GM23338 (cell line): Measurements from ENCODE around the gene PCED1A. TPM values are rescaled to one million over a fixed set of nuclear protein-coding genes. Genes with fewer than 3 reads are reported as not detected.

Experiments used
- ATAC-seq: fragments of 200-7000 bp; cut with Tn5 transposase; 3 replicates; pipeline ENCODE4 v1.9.1; 2020
- DNase-seq: peaks from one replicate; pipeline ENCODE4 v3.0.0-alpha.2; 2015; ENCODE audit warnings: low spot score
- H2AFZ ChIP-seq: fragments of 200-600 bp; sonication (generic); 2 replicates; pipeline ENCODE4 v1.8.0; 2016; ENCODE audit warnings: antibody characterized with exemption, mild to moderate bottlenecking, moderate library complexity
- H3F3A ChIP-seq: fragments of 200-600 bp; sonication (generic); replicated peaks from 2 replicates; pipeline ENCODE4 v1.8.0; 2017; ENCODE audit warnings: antibody characterized with exemption, mixed run types, low read depth
- H3K27ac ChIP-seq: fragments of 200-600 bp; sonication (generic); 2 replicates; pipeline ENCODE4 v1.6.1; 2016; ENCODE audit warnings: low read depth
- H3K27me3 ChIP-seq: fragments of 200-600 bp; sonication (generic); 2 replicates; pipeline ENCODE4 v1.8.0; 2016; ENCODE audit warnings: mild to moderate bottlenecking, mixed run types, moderate library complexity; ENCODE audit not compliant: insufficient read depth
- H3K36me3 ChIP-seq: fragments of 200-600 bp; sonication (generic); 2 replicates; pipeline ENCODE4 v1.8.0; 2016; ENCODE audit warnings: mild to moderate bottlenecking; ENCODE audit not compliant: insufficient read depth
- H3K4me1 ChIP-seq: fragments of 200-600 bp; sonication (generic); 2 replicates; pipeline ENCODE4 v1.8.0; 2016; ENCODE audit warnings: mild to moderate bottlenecking, moderate library complexity; ENCODE audit not compliant: insufficient read depth
- H3K4me2 ChIP-seq: fragments of 200-600 bp; sonication (generic); 2 replicates; pipeline ENCODE4 v1.7.1; 2017; ENCODE audit warnings: mixed run types
- H3K4me3 ChIP-seq: fragments of 200-600 bp; sonication (generic); 2 replicates; pipeline ENCODE4 v1.6.1; 2016; ENCODE audit warnings: mixed run types
- H3K79me2 ChIP-seq: fragments of 200-600 bp; sonication (generic); replicated peaks from 2 replicates; pipeline ENCODE4 v1.8.0; 2017; ENCODE audit warnings: mild to moderate bottlenecking; ENCODE audit not compliant: insufficient read depth
- H3K9me2 ChIP-seq: fragments of 200-600 bp; sonication (generic); 2 replicates; pipeline ENCODE4 v1.8.0; 2017; ENCODE audit not compliant: insufficient read depth
- H4K20me1 ChIP-seq: fragments of 200-600 bp; sonication (generic); replicated peaks from 2 replicates; pipeline ENCODE4 v1.8.0; 2017; ENCODE audit warnings: mild to moderate bottlenecking; ENCODE audit not compliant: insufficient read depth
- H3K27ac Mint-ChIP-seq: 2 replicates; pipeline ENCODE4 v1.8.0; 2020; ENCODE audit warnings: inconsistent platforms, mild to moderate bottlenecking, moderate library complexity, mixed read lengths
- H3K27me3 Mint-ChIP-seq: 3 replicates; pipeline ENCODE4 v1.8.0; 2022; ENCODE audit warnings: low read depth, mild to moderate bottlenecking, moderate library complexity, mixed read lengths, inconsistent platforms; ENCODE audit not compliant: insufficient read depth, poor library complexity
- H3K36me3 Mint-ChIP-seq: 3 replicates; pipeline ENCODE4 v1.8.0; 2021; ENCODE audit warnings: low read depth, mild to moderate bottlenecking, inconsistent platforms, moderate library complexity, mixed read lengths
- H3K4me1 Mint-ChIP-seq: 3 replicates; pipeline ENCODE4 v1.8.0; 2020; ENCODE audit warnings: mild to moderate bottlenecking, inconsistent platforms, mixed read lengths
- H3K4me3 Mint-ChIP-seq: 3 replicates; pipeline ENCODE4 v1.8.0; 2021; ENCODE audit warnings: moderate library complexity, mild to moderate bottlenecking, inconsistent platforms, mixed read lengths
- H3K9me3 Mint-ChIP-seq: 3 replicates; pipeline ENCODE4 v1.8.0; 2020; ENCODE audit warnings: moderate library complexity, mild to moderate bottlenecking, inconsistent platforms, mixed read lengths
- CREB1 ChIP-seq: fragments of 250-450 bp; sonication (Bioruptor Pico); IDR thresholded peaks from 2 replicates; pipeline ENCODE4 v1.5.0; 2020; ENCODE audit warnings: low read depth, mild to moderate bottlenecking, moderate library complexity
- CTCF ChIP-seq, 2 experiments: fragments of 200-600 bp in 1 of 2; sonication (generic) in 1 of 2; conservative IDR thresholded peaks; 2 replicates each; pipeline versions ENCODE4 v1.5.1 to v1.6.1; 2016 to 2017; ENCODE audit warnings: antibody characterized with exemption in 2 of 2, low read depth in 2 of 2, mild to moderate bottlenecking in 2 of 2, moderate library complexity in 1 of 2
- EZH2 ChIP-seq: fragments of 200-600 bp; sonication (generic); IDR thresholded peaks from one replicate; pipeline ENCODE4 v1.8.0; 2017; ENCODE audit warnings: antibody characterized with exemption, mild to moderate bottlenecking, low read depth; ENCODE audit not compliant: unreplicated experiment
- STAT1 ChIP-seq: IDR thresholded peaks from one replicate; pipeline ENCODE4 v1.6.1; 2016; ENCODE audit warnings: antibody characterized with exemption; ENCODE audit not compliant: unreplicated experiment
- ZNF114 ChIP-seq: fragments of 250-450 bp; sonication (Bioruptor Pico); IDR thresholded peaks from 2 replicates; pipeline ENCODE4 v1.5.0; 2020; ENCODE audit warnings: mild to moderate bottlenecking, moderate library complexity
- polyA plus RNA-seq: library from polyadenylated mRNA; unstranded; fragments of >200 nt; fragmentation: Nextera tagmentation; extraction: Ambion mirVana; gene quantifications from 2 replicates; pipeline ENCODE4 v1.2.1, GENCODE V29; 2016
- total RNA-seq: library from RNA; depleted of rRNA; stranded (reverse); fragments of >200 nt; shearing (Covaris generic); gene quantifications from 2 replicates; pipeline ENCODE4 v1.2.3, GENCODE V29; 2014
- TF ChIP-seq, protein P1 (sequence below): fragments of 250-450 bp; sonication (Bioruptor Pico); IDR thresholded peaks from 2 replicates; pipeline ENCODE4 v1.5.0; 2020; ENCODE audit warnings: mild to moderate bottlenecking, moderate library complexity

PCED1A gene
- total and polyA plus RNA-seq, 2 experiments from 2014 or later: 5.0 to 8.9 TPM

- TF ChIP-seq EZH2: peak; percentile 91
- no peak for TF ChIP-seq STAT1
- peaks cover 37% of the 10 kb centered on the region for H3K27me3 Mint-ChIP-seq
These were observed 19.3 kb downstream of the PCED1A start for GRCh38 chr20:2820896-2821869.

DNA sequence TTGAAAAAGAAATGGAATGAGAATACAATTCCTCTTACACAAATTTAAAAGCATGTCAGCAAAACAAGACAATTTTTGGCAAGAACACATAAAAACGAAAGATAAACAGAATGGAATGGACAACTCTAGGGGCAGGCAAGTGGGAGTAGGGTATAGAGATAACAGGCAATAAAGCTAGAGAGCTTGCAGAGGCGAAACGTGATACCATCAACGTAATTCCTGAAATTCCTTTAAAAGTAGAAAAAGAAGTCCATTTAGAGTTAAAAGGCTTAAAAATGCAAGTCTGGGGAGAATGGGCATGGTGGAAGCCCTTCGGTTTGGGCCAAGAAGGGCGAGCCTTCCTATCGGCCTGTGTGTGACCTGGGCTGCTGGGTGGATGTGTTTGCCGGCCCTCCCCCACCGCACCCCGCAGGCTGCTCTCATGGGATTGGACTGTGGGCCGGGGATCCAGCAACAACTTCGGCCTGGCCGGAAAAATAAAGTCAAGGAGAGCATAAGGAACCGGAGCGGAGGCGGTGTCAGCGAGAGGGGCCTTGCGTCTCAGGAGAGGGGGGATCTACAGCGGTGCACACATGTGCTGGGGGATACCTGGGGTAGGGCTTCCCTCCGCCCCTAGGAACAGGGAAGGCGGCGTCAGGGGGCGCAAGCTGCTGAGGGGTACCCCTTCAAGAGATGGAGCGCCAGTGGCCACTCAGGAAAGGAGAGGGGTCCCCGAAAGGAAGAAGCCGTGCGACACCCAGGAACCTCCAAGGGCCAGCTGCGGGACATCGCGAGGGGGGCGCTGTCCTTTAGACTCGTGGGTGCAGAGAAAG lies 20.2 kb downstream of the PCED1A start:
- H4K20me1 ChIP-seq: no peaks in the 10 kb centered on the region
- Mint-ChIP-seq H3K27me3 (peaks cover 35% of the 10 kb centered on the region), H3K9me3 (peaks cover 13% of the 10 kb centered on the region), H3K36me3 (peaks cover 7% of the 10 kb centered on the region; the same call in 2 of the 3 replicates), H3K27ac (no peak overlapping the region), H3K4me1 (peaks cover 13% of the 10 kb centered on the region), H3K4me3 (peak overlapping the region; percentile 61)
- H3K9me2 ChIP-seq: no peaks in the 10 kb centered on the region
- no peak overlapping the region for H3K27ac ChIP-seq
- H3K4me3 ChIP-seq: peak overlapping the region; percentile 48
- H3K4me1 ChIP-seq: peaks cover 4% of the 10 kb centered on the region; the same call in 1 of the 2 replicates
- no peaks in the 10 kb centered on the region for H3K36me3 ChIP-seq
- 0 out of 4 replicates have a peak, but pooled peaks of 1 of the 2 experiments have one; percentile 10 for TF ChIP-seq CTCF (conservative IDR thresholded peaks at IDR 0.05; ENCODE audit: low read depth in 2 of 2)
- no peak for TF ChIP-seq ZNF114 (CRISPR knock-in tag)
- TF ChIP-seq, protein P1, sequence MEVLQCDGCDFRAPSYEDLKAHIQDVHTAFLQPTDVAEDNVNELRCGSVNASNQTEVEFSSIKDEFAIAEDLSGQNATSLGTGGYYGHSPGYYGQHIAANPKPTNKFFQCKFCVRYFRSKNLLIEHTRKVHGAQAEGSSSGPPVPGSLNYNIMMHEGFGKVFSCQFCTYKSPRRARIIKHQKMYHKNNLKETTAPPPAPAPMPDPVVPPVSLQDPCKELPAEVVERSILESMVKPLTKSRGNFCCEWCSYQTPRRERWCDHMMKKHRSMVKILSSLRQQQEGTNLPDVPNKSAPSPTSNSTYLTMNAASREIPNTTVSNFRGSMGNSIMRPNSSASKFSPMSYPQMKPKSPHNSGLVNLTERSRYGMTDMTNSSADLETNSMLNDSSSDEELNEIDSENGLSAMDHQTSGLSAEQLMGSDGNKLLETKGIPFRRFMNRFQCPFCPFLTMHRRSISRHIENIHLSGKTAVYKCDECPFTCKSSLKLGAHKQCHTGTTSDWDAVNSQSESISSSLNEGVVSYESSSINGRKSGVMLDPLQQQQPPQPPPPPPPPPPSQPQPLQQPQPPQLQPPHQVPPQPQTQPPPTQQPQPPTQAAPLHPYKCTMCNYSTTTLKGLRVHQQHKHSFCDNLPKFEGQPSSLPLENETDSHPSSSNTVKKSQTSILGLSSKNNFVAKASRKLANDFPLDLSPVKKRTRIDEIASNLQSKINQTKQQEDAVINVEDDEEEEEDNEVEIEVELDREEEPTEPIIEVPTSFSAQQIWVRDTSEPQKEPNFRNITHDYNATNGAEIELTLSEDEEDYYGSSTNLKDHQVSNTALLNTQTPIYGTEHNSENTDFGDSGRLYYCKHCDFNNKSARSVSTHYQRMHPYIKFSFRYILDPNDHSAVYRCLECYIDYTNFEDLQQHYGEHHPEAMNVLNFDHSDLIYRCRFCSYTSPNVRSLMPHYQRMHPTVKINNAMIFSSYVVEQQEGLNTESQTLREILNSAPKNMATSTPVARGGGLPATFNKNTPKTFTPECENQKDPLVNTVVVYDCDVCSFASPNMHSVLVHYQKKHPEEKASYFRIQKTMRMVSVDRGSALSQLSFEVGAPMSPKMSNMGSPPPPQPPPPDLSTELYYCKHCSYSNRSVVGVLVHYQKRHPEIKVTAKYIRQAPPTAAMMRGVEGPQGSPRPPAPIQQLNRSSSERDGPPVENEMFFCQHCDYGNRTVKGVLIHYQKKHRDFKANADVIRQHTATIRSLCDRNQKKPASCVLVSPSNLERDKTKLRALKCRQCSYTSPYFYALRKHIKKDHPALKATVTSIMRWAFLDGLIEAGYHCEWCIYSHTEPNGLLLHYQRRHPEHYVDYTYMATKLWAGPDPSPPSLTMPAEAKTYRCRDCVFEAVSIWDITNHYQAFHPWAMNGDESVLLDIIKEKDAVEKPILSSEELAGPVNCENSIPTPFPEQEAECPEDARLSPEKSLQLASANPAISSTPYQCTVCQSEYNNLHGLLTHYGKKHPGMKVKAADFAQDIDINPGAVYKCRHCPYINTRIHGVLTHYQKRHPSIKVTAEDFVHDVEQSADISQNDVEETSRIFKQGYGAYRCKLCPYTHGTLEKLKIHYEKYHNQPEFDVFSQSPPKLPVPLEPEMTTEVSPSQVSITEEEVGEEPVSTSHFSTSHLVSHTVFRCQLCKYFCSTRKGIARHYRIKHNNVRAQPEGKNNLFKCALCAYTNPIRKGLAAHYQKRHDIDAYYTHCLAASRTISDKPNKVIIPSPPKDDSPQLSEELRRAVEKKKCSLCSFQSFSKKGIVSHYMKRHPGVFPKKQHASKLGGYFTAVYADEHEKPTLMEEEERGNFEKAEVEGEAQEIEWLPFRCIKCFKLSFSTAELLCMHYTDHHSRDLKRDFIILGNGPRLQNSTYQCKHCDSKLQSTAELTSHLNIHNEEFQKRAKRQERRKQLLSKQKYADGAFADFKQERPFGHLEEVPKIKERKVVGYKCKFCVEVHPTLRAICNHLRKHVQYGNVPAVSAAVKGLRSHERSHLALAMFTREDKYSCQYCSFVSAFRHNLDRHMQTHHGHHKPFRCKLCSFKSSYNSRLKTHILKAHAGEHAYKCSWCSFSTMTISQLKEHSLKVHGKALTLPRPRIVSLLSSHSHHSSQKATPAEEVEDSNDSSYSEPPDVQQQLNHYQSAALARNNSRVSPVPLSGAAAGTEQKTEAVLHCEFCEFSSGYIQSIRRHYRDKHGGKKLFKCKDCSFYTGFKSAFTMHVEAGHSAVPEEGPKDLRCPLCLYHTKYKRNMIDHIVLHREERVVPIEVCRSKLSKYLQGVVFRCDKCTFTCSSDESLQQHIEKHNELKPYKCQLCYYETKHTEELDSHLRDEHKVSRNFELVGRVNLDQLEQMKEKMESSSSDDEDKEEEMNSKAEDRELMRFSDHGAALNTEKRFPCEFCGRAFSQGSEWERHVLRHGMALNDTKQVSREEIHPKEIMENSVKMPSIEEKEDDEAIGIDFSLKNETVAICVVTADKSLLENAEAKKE (CRISPR knock-in tag): no peak
- no peak for TF ChIP-seq CREB1 (CRISPR knock-in tag)
- TF ChIP-seq EZH2: peak; percentile 62
- H2AFZ ChIP-seq: peak overlapping the region; percentile 96; the same call in 1 of the 2 replicates
- peak; percentile 70 for DNase-seq
- H3K27me3 ChIP-seq: peaks cover 50% of the 10 kb centered on the region
- peak; percentile 73 for ATAC-seq
- no peaks in the 10 kb centered on the region for H3K79me2 ChIP-seq
- H3K4me2 ChIP-seq: peak overlapping the region; percentile 88
- no peaks in the 10 kb centered on the region for H3F3A ChIP-seq

More at GRCh38 chr20:2820896-2821869, 19.3 kb downstream of the PCED1A start:
- Histone ChIP-seq H3K27ac (no peak overlapping the region), H2AFZ (peak overlapping the region; percentile 96), H3K27me3 (peaks cover 56% of the 10 kb centered on the region), H3K9me2 (no peaks in the 10 kb centered on the region), H4K20me1 (no peaks in the 10 kb centered on the region), H3K4me3 (peak overlapping the region; percentile 48), H3K4me2 (peak overlapping the region; percentile 88), H3K79me2 (no peaks in the 10 kb centered on the region), H3K36me3 (no peaks in the 10 kb centered on the region), H3F3A (no peaks in the 10 kb centered on the region), H3K4me1 (peaks cover 4% of the 10 kb centered on the region; the same call in 1 of the 2 replicates)
- peaks cover 13% of the 10 kb centered on the region for H3K4me1 Mint-ChIP-seq
- ATAC-seq (peak; percentile 58), DNase-seq (peak; percentile 64)
- peaks cover 11% of the 10 kb centered on the region; the same call in 2 of the 3 replicates for H3K36me3 Mint-ChIP-seq
- H3K4me3 Mint-ChIP-seq: peak overlapping the region; percentile 61
- no peak overlapping the region for H3K27ac Mint-ChIP-seq
- H3K9me3 Mint-ChIP-seq: peaks cover 18% of the 10 kb centered on the region
